Endothelial cell of umbilical vein (primary cell): ENCODE data around the gene TESMIN. TPM values are rescaled to one million over a fixed set of nuclear protein-coding genes. Genes with fewer than 3 reads are reported as not detected.

Experiments used
- BruUV-seq: library from RNA; stranded (reverse); fragments of 400-500 nt; replicated peaks from 2 replicates; lab custom pipeline; 2021; lab: Mats Ljungman, UMichigan
- CTCF ChIA-PET: fragments of 300-600, 350-600 bp; sonication (Branson Sonifier 250); formaldehyde crosslinking; loops from one replicate; lab custom pipeline; 2021; ENCODE audit warnings: antibody characterized with exemption, inconsistent platforms; lab: Charles Lee
- POLR2A ChIA-PET: fragments of 300-600, 350-600 bp; sonication (Branson Sonifier 250); formaldehyde crosslinking; loops from one replicate; lab custom pipeline; 2021; ENCODE audit warnings: antibody characterized with exemption, inconsistent platforms; lab: Charles Lee
- DNase-seq: peaks from one replicate; pipeline ENCODE4 v3.0.0-alpha.2; 2011; ENCODE audit warnings: low read depth, low spot score
- FAIRE-seq: peaks from 2 replicates; lab custom pipeline; 2011; peaks lifted over from hg19 to GRCh38; lab: Jason Lieb, UNC
- H2AFZ ChIP-seq: 2 replicates; pipeline ENCODE4 v1.6.0; 2012; ENCODE audit warnings: low read depth, low read length, control low read depth, inconsistent platforms
- H3K27ac ChIP-seq: 2 replicates; pipeline ENCODE4 v1.5.1; 2011; ENCODE audit warnings: low read depth, mild to moderate bottlenecking, control low read depth, low read length, moderate library complexity; ENCODE audit not compliant: insufficient read depth
- H3K27me3 ChIP-seq, 2 experiments: 2 replicates each; pipeline versions ENCODE4 v1.6.0 to v1.6.1; 2011; ENCODE audit warnings: low read length in 2 of 2, mixed read lengths in 1 of 2; ENCODE audit not compliant: control insufficient read depth in 2 of 2, insufficient read depth in 2 of 2
- H3K36me3 ChIP-seq, 2 experiments: 2 replicates in 1 of 2; 3 replicates in 1 of 2; pipeline ENCODE4 v1.5.1; 2011; ENCODE audit warnings: low read length in 2 of 2, mild to moderate bottlenecking in 1 of 2, moderate library complexity in 1 of 2; ENCODE audit not compliant: control insufficient read depth in 2 of 2, insufficient read depth in 2 of 2; ENCODE audit errors: extremely low read depth in 1 of 2
- H3K4me1 ChIP-seq: 3 replicates; pipeline ENCODE4 v1.5.1; 2011; ENCODE audit warnings: mild to moderate bottlenecking, low read length; ENCODE audit not compliant: control insufficient read depth, insufficient read depth; ENCODE audit errors: extremely low read depth
- H3K4me2 ChIP-seq: 2 replicates; pipeline ENCODE4 v1.6.1; 2011; ENCODE audit warnings: low read length, control low read depth, mixed read lengths; ENCODE audit not compliant: insufficient read depth
- H3K4me3 ChIP-seq, 3 experiments: fragments of 200-600 bp in 1 of 3; sonication (generic), shearing (Covaris generic) in 1 of 3; replicated peaks in 1 of 3; 2 replicates each; pipeline ENCODE4 v1.5.1; 2011 to 2016; ENCODE audit warnings: control low read depth in 3 of 3, low read length in 3 of 3, mild to moderate bottlenecking in 2 of 3, inconsistent platforms in 1 of 3, low read depth in 1 of 3, moderate library complexity in 1 of 3; ENCODE audit not compliant: insufficient read depth in 1 of 3
- H3K79me2 ChIP-seq: 2 replicates; pipeline ENCODE4 v1.6.0; 2012; ENCODE audit warnings: low read length, inconsistent platforms; ENCODE audit not compliant: control insufficient read depth, insufficient read depth
- H3K9ac ChIP-seq: replicated peaks from 2 replicates; pipeline ENCODE3; 2011; ENCODE audit warnings: low read length, control low read depth; ENCODE audit not compliant: insufficient read depth; ENCODE audit errors: extremely low read depth
- H3K9me1 ChIP-seq: replicated peaks from 3 replicates; pipeline ENCODE4 v1.6.0; 2011; ENCODE audit warnings: mild to moderate bottlenecking, low read length; ENCODE audit not compliant: control insufficient read depth, insufficient read depth; ENCODE audit errors: extremely low read depth
- H3K9me3 ChIP-seq: replicated peaks from 2 replicates; pipeline ENCODE4 v1.5.1; 2012; ENCODE audit warnings: low read length, inconsistent platforms; ENCODE audit not compliant: control insufficient read depth, insufficient read depth
- H4K20me1 ChIP-seq: replicated peaks from 2 replicates; pipeline ENCODE3; 2011; ENCODE audit warnings: mild to moderate bottlenecking, low read length; ENCODE audit not compliant: control insufficient read depth, insufficient read depth; ENCODE audit errors: extremely low read depth
- FOS ChIP-seq: IDR thresholded peaks from 2 replicates; pipeline ENCODE4 v1.6.1; 2011; ENCODE audit warnings: mild to moderate bottlenecking, low read length, moderate library complexity, borderline replicate concordance; ENCODE audit not compliant: insufficient read depth
- GATA2 ChIP-seq: IDR thresholded peaks from 2 replicates; pipeline ENCODE4 v1.7.0; 2011; ENCODE audit warnings: low read depth, mild to moderate bottlenecking, moderate library complexity, mixed read lengths, low read length; ENCODE audit not compliant: insufficient read length, insufficient read depth
- JUN ChIP-seq: IDR thresholded peaks from 2 replicates; pipeline ENCODE4 v1.6.1; 2011; ENCODE audit warnings: borderline replicate concordance, low read depth; ENCODE audit not compliant: insufficient read length, insufficient read depth
- MAX ChIP-seq: IDR thresholded peaks from 2 replicates; pipeline ENCODE4 v1.6.1; 2011; ENCODE audit not compliant: insufficient read depth, insufficient read length
- POLR2A ChIP-seq: IDR thresholded peaks from 2 replicates; pipeline ENCODE4 v1.6.1; 2012; ENCODE audit warnings: low read depth, mild to moderate bottlenecking, control low read depth, low read length
- dilution Hi-C: fragments of 300-500 bp; cut with MboI; formaldehyde crosslinking; loops from one replicate; pipeline ENCODE4 v1.15.0; 2019; ENCODE audit warnings: low sequenced_read_pairs; ENCODE audit not compliant: extremely low pct_ligation_motif_present
- intact Hi-C: fragments of 100-400 bp; cut with micrococcal nuclease; formaldehyde crosslinking; loops from one replicate; pipeline ENCODE4 v1.10.0; 2022
- polyA plus RNA-seq, 4 experiments: library from polyadenylated mRNA; depleted of rRNA in 3 of 4; stranded (reverse) in 3 of 4; unstranded in 1 of 4; fragments of >200 nt; gene quantifications; 2 replicates each; pipeline versions ENCODE4 v1.2.1 to v1.2.3, GENCODE V29; 2011 to 2012; ENCODE audit warnings: missing spikeins in 1 of 4
- total RNA-seq: library from RNA; stranded (reverse); gene quantifications from 2 replicates; pipeline ENCODE4 v1.2.3, GENCODE V29; 2021
- TF ChIP-seq, protein P1 (sequence below), 2 donors: IDR thresholded peaks; 1 replicate in 1 of 2; 2 replicates in 1 of 2; pipeline ENCODE4 v1.5.1; 2011; ENCODE audit warnings: low read length in 2 of 2, mild to moderate bottlenecking in 2 of 2, moderate library complexity in 2 of 2, control low read depth in 1 of 2, inconsistent platforms in 1 of 2, low read depth in 1 of 2; ENCODE audit not compliant: insufficient read depth in 1 of 2; ENCODE audit errors: extremely low read depth in 1 of 2

Gene TESMIN
- total and polyA plus RNA-seq, 2 donors (not counting 3 experiments of a cell fraction or from before 2014, with no cell fraction given), result 1.7 to 6.1 TPM

DNA sequence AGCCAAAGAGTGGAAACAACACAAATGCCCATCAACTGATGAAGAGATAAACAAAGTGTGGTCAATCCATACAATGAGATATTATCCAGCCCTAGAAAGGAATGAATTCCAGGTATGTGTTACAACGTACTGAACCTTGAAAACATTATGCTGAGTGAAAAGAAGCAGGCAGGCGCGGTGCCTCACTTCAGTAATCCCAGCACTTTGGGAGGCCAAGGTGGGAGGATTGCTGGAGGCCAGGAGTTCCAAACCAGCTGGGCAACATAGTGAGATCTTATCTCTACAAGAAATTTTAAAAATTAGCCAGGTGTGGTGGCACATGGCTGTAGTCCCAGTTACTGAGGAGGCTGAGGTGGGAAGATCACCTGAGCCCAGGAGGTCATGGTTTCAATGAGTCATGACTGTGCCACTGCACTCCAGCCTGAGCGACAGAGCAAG is 24.6 kb upstream of the TESMIN start:
- ChIA-PET POLR2A (no interaction called here), CTCF (interaction anchor here (1.3 kb wide), 1 partner anchor 23 kb away, joined by 5 read pairs; no protein-coding TSS in a partner anchor)
- Histone ChIP-seq H3K27ac (no peak overlapping the region), H3K9ac (no peak overlapping the region), H3K9me1 (no peaks in the 10 kb centered on the region), H4K20me1 (no peaks in the 10 kb centered on the region), H3K36me3 (peaks cover 8 to 42% of the 10 kb centered on the region in 2 experiments), H3K79me2 (no peaks in the 10 kb centered on the region), H3K4me2 (no peak overlapping the region), H3K27me3 (no peaks in the 10 kb centered on the region), H3K4me3 (no peak overlapping the region), H3K4me1 (no peaks in the 10 kb centered on the region), H2AFZ (no peak overlapping the region), H3K9me3 (no peaks in the 10 kb centered on the region)
- intact Hi-C loops, result no loop called here
- FAIRE-seq, result no peak
- no TSS peak for BruUV-seq
- dilution Hi-C loops, result no loop called here
- no peak for DNase-seq
- TF ChIP-seq MAX, result no peak
- TF ChIP-seq GATA2, result no peak
- no peak for TF ChIP-seq JUN
- no peak for TF ChIP-seq FOS
- no peak for TF ChIP-seq POLR2A
- TF ChIP-seq, protein P1, sequence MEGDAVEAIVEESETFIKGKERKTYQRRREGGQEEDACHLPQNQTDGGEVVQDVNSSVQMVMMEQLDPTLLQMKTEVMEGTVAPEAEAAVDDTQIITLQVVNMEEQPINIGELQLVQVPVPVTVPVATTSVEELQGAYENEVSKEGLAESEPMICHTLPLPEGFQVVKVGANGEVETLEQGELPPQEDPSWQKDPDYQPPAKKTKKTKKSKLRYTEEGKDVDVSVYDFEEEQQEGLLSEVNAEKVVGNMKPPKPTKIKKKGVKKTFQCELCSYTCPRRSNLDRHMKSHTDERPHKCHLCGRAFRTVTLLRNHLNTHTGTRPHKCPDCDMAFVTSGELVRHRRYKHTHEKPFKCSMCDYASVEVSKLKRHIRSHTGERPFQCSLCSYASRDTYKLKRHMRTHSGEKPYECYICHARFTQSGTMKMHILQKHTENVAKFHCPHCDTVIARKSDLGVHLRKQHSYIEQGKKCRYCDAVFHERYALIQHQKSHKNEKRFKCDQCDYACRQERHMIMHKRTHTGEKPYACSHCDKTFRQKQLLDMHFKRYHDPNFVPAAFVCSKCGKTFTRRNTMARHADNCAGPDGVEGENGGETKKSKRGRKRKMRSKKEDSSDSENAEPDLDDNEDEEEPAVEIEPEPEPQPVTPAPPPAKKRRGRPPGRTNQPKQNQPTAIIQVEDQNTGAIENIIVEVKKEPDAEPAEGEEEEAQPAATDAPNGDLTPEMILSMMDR (IDR thresholded peaks at IDR 0.05; ENCODE audit: extremely low read depth in 1 of 2, insufficient read depth in 1 of 2, low read depth in 1 of 2, low read length in 2 of 2), result no peak
